HepG2 (cell line): ENCODE data around the gene SMURF1. TPM values are rescaled to one million over a fixed set of nuclear protein-coding genes. Genes with fewer than 3 reads are reported as not detected.

Source experiments
- ATAC-seq: fragments of 200-7000 bp; cut with Tn5 transposase; 3 replicates; pipeline ENCODE4 v1.9.1; 2020; ENCODE audit warnings: mild to moderate bottlenecking, moderate library complexity
- BruUV-seq: library from RNA; stranded (reverse); fragments of 400-500 nt; replicated peaks from 2 replicates; lab custom pipeline; 2021; lab: Mats Ljungman, UMichigan
- CTCF ChIA-PET: fragments of 300-600 bp; formaldehyde crosslinking; extraction: SDS; loops from one replicate; lab custom pipeline; 2021; ENCODE audit warnings: low total read pairs, inconsistent platforms, low intra/inter-chr PET ratio; lab: Yijun Ruan, JAX
- POLR2A ChIA-PET: fragments of 350-600 bp; sonication (Branson Sonifier 250); formaldehyde crosslinking; loops from one replicate; lab custom pipeline; 2020; ENCODE audit warnings: antibody characterized with exemption, inconsistent platforms; lab: Yijun Ruan, JAX
- DNase-seq: peaks from one replicate; pipeline ENCODE4 v3.0.0-alpha.2; 2015; ENCODE audit warnings: low spot score
- FAIRE-seq: peaks from 3 replicates; lab custom pipeline; 2011; peaks lifted over from hg19 to GRCh38; lab: Jason Lieb, UNC
- H2AFZ ChIP-seq: one replicate; pipeline ENCODE4 v1.6.1; 2011; ENCODE audit warnings: low read length, inconsistent platforms
- H3K27ac ChIP-seq: fragments of 300-600 bp; 3 replicates; pipeline ENCODE4 v1.8.0; 2011; ENCODE audit warnings: mixed run types, mild to moderate bottlenecking, mixed read lengths, low read length, inconsistent platforms; ENCODE audit not compliant: insufficient read depth; ENCODE audit errors: extremely low read length
- H3K27me3 ChIP-seq, 2 experiments: fragments of 200-600 bp in 1 of 2; 2 replicates in 1 of 2; 3 replicates in 1 of 2; pipeline versions ENCODE4 v1.6.0 to v1.8.0; 2011; ENCODE audit warnings: low read length in 2 of 2, mild to moderate bottlenecking in 2 of 2, moderate library complexity in 2 of 2, inconsistent platforms in 1 of 2; ENCODE audit not compliant: insufficient read depth in 2 of 2, control insufficient read depth in 1 of 2
- H3K36me3 ChIP-seq, 2 experiments: fragments of 200-600 bp in 1 of 2; replicated peaks in 1 of 2; 2 replicates in 1 of 2; 3 replicates in 1 of 2; pipeline versions ENCODE4 v1.5.1 to v1.8.0; 2011; ENCODE audit warnings: low read length in 2 of 2, inconsistent platforms in 1 of 2; ENCODE audit not compliant: insufficient read depth in 2 of 2, control insufficient read depth in 1 of 2
- H3K4me1 ChIP-seq: 2 replicates; pipeline ENCODE4 v1.5.1; 2012; ENCODE audit warnings: low read length, inconsistent platforms; ENCODE audit not compliant: insufficient read depth
- H3K4me2 ChIP-seq: 2 replicates; pipeline ENCODE4 v1.6.0; 2011; ENCODE audit warnings: low read depth, low read length, inconsistent platforms
- H3K4me3 ChIP-seq, 3 experiments: fragments of 200-600 bp in 1 of 3; sonication (generic), shearing (Covaris generic) in 1 of 3; replicated peaks in 1 of 3; 2 replicates each; pipeline ENCODE4 v1.5.1; 2011 to 2016; ENCODE audit warnings: low read length in 3 of 3, inconsistent platforms in 2 of 3, low read depth in 2 of 3, mild to moderate bottlenecking in 2 of 3, control low read depth in 1 of 3, mixed read lengths in 1 of 3; ENCODE audit not compliant: insufficient read depth in 1 of 3
- H3K79me2 ChIP-seq: one replicate; pipeline ENCODE4 v1.6.1; 2011; ENCODE audit warnings: low read length, inconsistent platforms; ENCODE audit not compliant: insufficient read depth
- H3K9ac ChIP-seq: 2 replicates; pipeline ENCODE4 v1.6.0; 2011; ENCODE audit warnings: mild to moderate bottlenecking, low read depth, low read length, inconsistent platforms; ENCODE audit not compliant: insufficient read depth
- H3K9me3 ChIP-seq: 2 replicates; pipeline ENCODE4 v1.5.1; 2012; ENCODE audit warnings: mild to moderate bottlenecking, low read length
- H4K20me1 ChIP-seq: 2 replicates; pipeline ENCODE4 v1.6.0; 2011; ENCODE audit warnings: inconsistent platforms, mild to moderate bottlenecking, low read length, moderate library complexity; ENCODE audit not compliant: insufficient read depth
- CEBPG ChIP-seq: IDR thresholded peaks from 2 replicates; pipeline ENCODE4 v1.6.1; 2016
- GFI1 ChIP-seq: sonication (generic); formaldehyde crosslinking; IDR thresholded peaks from 2 replicates; pipeline ENCODE4 v1.5.0; 2020; ENCODE audit warnings: missing genetic modification reagents, mild to moderate bottlenecking, borderline replicate concordance
- HMGXB3 ChIP-seq: sonication (generic); formaldehyde crosslinking; IDR thresholded peaks from 2 replicates; pipeline ENCODE4 v1.4.0; 2020; ENCODE audit warnings: missing genetic modification reagents, borderline replicate concordance
- IKZF5 ChIP-seq: IDR thresholded peaks from 2 replicates; pipeline ENCODE4 v1.6.1; 2018; ENCODE audit warnings: missing genetic modification reagents, mild to moderate bottlenecking, missing compliant biosample characterization
- JARID2 ChIP-seq: sonication (generic); formaldehyde crosslinking; IDR thresholded peaks from 2 replicates; pipeline ENCODE4 v1.8.1; 2023; ENCODE audit warnings: missing genetic modification reagents, inconsistent platforms; ENCODE audit not compliant: insufficient replicate concordance
- MAFK ChIP-seq, 2 experiments: IDR thresholded peaks in 1 of 2; conservative IDR thresholded peaks in 1 of 2; 2 replicates each; pipeline ENCODE4 v1.6.1; 2011; ENCODE audit warnings: improper control_type of control experiment in 2 of 2, low read length in 2 of 2
- RAD21 ChIP-seq: fragments of 450-650 bp; formaldehyde crosslinking; IDR thresholded peaks from 2 replicates; pipeline ENCODE4 v1.5.0; 2020; ENCODE audit warnings: mild to moderate bottlenecking
- RCOR2 ChIP-seq: IDR thresholded peaks from 2 replicates; pipeline ENCODE4 v1.6.1; 2016; ENCODE audit warnings: missing biosample characterization, missing genetic modification reagents
- SIX4 ChIP-seq: sonication (generic); formaldehyde crosslinking; IDR thresholded peaks from 2 replicates; pipeline ENCODE4 v1.4.0; 2020; ENCODE audit warnings: missing genetic modification reagents
- SRF ChIP-seq: IDR thresholded peaks from 2 replicates; pipeline ENCODE4 v1.6.1; 2011; ENCODE audit warnings: mild to moderate bottlenecking, low read depth, low read length, moderate library complexity
- SRY ChIP-seq: sonication (generic); formaldehyde crosslinking; IDR thresholded peaks from 2 replicates; pipeline ENCODE4 v1.8.0; 2022; ENCODE audit warnings: mild to moderate bottlenecking, missing genetic modification reagents
- TSC22D2 ChIP-seq: sonication (generic); formaldehyde crosslinking; IDR thresholded peaks from 2 replicates; pipeline ENCODE4 v1.5.1; 2020; ENCODE audit warnings: missing genetic modification reagents, mild to moderate bottlenecking, borderline replicate concordance
- ZEB1 ChIP-seq: IDR thresholded peaks from 2 replicates; pipeline ENCODE4 v1.6.1; 2012; ENCODE audit warnings: mild to moderate bottlenecking, low read depth, inconsistent platforms; ENCODE audit not compliant: insufficient replicate concordance
- ZNF138 ChIP-seq: sonication (generic); formaldehyde crosslinking; IDR thresholded peaks from 2 replicates; pipeline ENCODE4 v1.5.0; 2020; ENCODE audit warnings: mild to moderate bottlenecking, low read depth, missing genetic modification reagents
- ZNF572 ChIP-seq: sonication (generic); formaldehyde crosslinking; IDR thresholded peaks from 2 replicates; pipeline ENCODE4 v1.5.1; 2020; ENCODE audit warnings: mild to moderate bottlenecking, missing genetic modification reagents
- WGBS: methylation state at CpG from one replicate; pipeline ENCODE4 v1.1.6; 2017; ENCODE audit warnings: low lambda C conversion rate; 5-methylcytosine and 5-hydroxymethylcytosine counted together
- in situ Hi-C: cut with HindIII; loops from 2 replicates; pipeline ENCODE4 v1.10.0; 2017; ENCODE audit warnings: low pct_unique_long_range_greater_than_20kb; ENCODE audit not compliant: extremely low pct_ligation_motif_present
- intact Hi-C: fragments of 100-400 bp; cut with micrococcal nuclease; formaldehyde crosslinking; loops from one replicate; pipeline ENCODE4 v1.10.0; 2022; ENCODE audit not compliant: unreplicated experiment
- polyA plus RNA-seq, 8 experiments: library from polyadenylated mRNA; depleted of rRNA in 3 of 8; stranded (reverse) in 7 of 8; unstranded in 1 of 8; fragments of >200 nt; fragmentation: Illumina TruSeq in 4 of 8; extraction: Trizol in 4 of 8; gene quantifications; 2 replicates each; pipeline versions ENCODE4 v1.2.1 to v1.2.3, GENCODE V29; 2011 to 2016; ENCODE audit warnings: low read depth in 4 of 8, missing spikeins in 1 of 8, mixed read lengths in 1 of 8; ENCODE audit not compliant: insufficient read depth in 1 of 8
- total RNA-seq, 5 experiments: library from RNA; depleted of rRNA; stranded (reverse); fragments of >200 nt; fragmentation: Illumina TruSeq; extraction: Trizol; gene quantifications; 2 replicates each; pipeline ENCODE4 v1.2.3, GENCODE V29; 2016; ENCODE audit warnings: low read depth in 1 of 5
- TF ChIP-seq, protein P1 (sequence below): sonication (generic); formaldehyde crosslinking; IDR thresholded peaks from 2 replicates; pipeline ENCODE4 v1.5.1; 2020; ENCODE audit warnings: mild to moderate bottlenecking, moderate library complexity, missing genetic modification reagents
- TF ChIP-seq, protein P2 (sequence below): IDR thresholded peaks from 2 replicates; pipeline ENCODE4 v1.6.1; 2016; ENCODE audit warnings: control low read depth

SMURF1 gene
- total and polyA plus RNA-seq, 2 of the 13 experiments (the other 11 are each of a cell fraction or from before 2014, with no cell fraction given): 8.3 to 11.1 TPM

DNA sequence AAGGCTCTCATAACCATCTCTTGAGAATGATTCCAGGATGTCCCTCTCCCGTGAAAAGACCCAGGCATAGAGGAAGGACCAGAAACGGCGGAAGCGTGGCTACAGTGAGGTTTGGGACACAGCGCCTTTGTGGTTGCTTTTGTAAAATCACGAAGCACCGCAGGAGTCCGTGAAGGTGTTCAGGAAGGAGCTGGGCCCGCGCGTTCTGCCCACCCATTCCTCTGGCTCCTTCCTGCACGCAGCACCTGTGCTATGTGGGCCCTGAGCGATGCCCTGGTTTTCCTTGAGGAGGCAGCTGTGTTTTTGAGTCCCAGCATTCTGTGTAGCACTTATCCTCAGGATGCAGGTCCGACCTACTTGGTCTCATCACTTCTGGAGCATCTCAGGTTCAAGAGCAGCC, 152.8 kb downstream of the SMURF1 start:
- Histone ChIP-seq H3K36me3 (peaks cover 35 to 85% of the 10 kb centered on the region in 2 experiments), H3K9me3 (no peaks in the 10 kb centered on the region), H3K27ac (no peak overlapping the region), H3K9ac (no peak overlapping the region), H3K79me2 (no peaks in the 10 kb centered on the region), H4K20me1 (0 out of 2 replicates have a peak, but pooled peaks cover 2% of the 10 kb centered on the region), H3K4me1 (no peaks in the 10 kb centered on the region), H3K27me3 (no peaks in the 10 kb centered on the region), H3K4me2 (no peak overlapping the region), H2AFZ (no peak overlapping the region), H3K4me3 (no peak overlapping the region)
- in situ Hi-C loops: no loop called here
- intact Hi-C loops: no loop called here
- FAIRE-seq (no peak), DNase-seq (no peak), ATAC-seq (no peak)
- ChIA-PET POLR2A (no interaction called here), CTCF (no interaction called here)
- 98% methylated on average over 14 of the region's 14 CpGs for WGBS
- BruUV-seq: no TSS peak
- TF ChIP-seq JARID2 (CRISPR knock-in tag) (no peak), SRF (no peak), SRY (CRISPR knock-in tag) (no peak), TSC22D2 (no peak), ZNF572 (no peak), SIX4 (no peak), CEBPG (CRISPR knock-in tag) (no peak), RAD21 (CRISPR knock-in tag) (no peak), GFI1 (no peak), MAFK (conservative IDR thresholded peaks at IDR 0.05 in 1 of 2, IDR thresholded peaks at IDR 0.05 in 1 of 2; ENCODE audit: low read length in 2 of 2) (no peak), IKZF5 (CRISPR knock-in tag) (no peak), ZEB1 (no peak), ZNF138 (no peak), RCOR2 (CRISPR knock-in tag) (no peak), HMGXB3 (no peak)
- TF ChIP-seq, protein P1, sequence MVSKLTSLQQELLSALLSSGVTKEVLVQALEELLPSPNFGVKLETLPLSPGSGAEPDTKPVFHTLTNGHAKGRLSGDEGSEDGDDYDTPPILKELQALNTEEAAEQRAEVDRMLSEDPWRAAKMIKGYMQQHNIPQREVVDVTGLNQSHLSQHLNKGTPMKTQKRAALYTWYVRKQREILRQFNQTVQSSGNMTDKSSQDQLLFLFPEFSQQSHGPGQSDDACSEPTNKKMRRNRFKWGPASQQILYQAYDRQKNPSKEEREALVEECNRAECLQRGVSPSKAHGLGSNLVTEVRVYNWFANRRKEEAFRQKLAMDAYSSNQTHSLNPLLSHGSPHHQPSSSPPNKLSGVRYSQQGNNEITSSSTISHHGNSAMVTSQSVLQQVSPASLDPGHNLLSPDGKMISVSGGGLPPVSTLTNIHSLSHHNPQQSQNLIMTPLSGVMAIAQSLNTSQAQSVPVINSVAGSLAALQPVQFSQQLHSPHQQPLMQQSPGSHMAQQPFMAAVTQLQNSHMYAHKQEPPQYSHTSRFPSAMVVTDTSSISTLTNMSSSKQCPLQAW (CRISPR knock-in tag): no peak
- TF ChIP-seq, protein P2, sequence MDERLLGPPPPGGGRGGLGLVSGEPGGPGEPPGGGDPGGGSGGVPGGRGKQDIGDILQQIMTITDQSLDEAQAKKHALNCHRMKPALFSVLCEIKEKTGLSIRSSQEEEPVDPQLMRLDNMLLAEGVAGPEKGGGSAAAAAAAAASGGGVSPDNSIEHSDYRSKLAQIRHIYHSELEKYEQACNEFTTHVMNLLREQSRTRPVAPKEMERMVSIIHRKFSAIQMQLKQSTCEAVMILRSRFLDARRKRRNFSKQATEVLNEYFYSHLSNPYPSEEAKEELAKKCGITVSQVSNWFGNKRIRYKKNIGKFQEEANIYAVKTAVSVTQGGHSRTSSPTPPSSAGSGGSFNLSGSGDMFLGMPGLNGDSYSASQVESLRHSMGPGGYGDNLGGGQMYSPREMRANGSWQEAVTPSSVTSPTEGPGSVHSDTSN (CRISPR knock-in tag): no peak
